SK-N-MC (cell line): ENCODE results near the gene TACC2.

ENCODE experiments used
- EZH2 ChIP-seq: fragments of 200-600 bp; sonication (generic); IDR thresholded peaks from one replicate; pipeline ENCODE4 v1.6.1; 2017; ENCODE audit warnings: antibody characterized with exemption
- POLR2AphosphoS5 ChIP-seq: IDR thresholded peaks from 2 replicates; pipeline ENCODE4 v1.6.1; 2012; ENCODE audit warnings: mild to moderate bottlenecking, low read depth, low read length, borderline replicate concordance

DNA sequence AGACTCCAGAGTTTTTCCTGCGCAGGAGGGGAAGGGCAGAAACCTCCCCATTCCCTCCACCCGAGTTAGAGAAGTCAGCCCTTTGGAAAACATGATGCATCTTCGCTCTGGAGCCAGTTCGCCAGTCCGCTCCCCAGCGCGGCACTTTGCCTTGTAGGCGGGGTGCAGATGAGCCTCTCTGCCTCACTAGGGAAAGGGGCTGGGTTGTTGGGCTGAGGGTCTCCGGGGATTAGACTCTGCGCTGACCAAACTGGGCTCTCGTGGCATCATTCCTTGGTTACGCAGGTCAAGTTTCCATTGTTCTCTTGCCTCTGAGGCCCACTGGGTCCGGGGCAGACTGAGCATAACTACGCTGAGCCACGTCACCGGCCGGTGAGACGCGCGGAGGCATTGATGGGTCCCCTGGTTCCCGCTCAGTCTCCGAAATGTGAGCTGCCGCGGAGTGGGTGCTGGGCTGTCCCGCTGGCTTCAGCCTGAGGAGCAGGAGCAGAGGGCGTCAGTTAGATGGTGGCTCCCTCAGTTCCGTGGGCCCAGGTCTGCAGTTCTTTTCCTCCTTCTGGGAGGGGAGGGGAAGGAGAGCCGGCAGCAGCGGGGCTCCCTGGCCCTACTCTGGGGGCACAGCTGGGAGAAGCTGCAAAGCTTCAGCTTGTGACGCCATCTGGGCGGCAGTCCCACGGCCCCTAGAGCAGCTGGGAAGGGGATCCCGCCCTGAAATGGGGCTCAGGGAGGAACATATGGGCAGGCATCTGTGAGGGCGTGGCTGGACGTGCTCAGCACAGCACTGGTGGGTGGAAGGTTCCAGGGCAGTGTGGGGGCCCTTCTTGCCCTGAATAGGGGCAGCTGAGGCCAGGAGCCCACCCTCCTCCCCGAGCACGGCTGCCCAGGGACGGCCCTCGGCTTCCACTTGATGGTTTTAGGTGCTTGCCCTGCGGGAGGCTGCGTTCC, 160.9 kb downstream of the TACC2 start:
- no peak for TF ChIP-seq EZH2
- no peak for TF ChIP-seq POLR2AphosphoS5
